Measurements from ENCODE around the gene UNK.
"Not testable (repeated sequence)": the region's sequence is repeated elsewhere in the genome, so short reads cannot be mapped to it uniquely, and the experiment has no call there.

The UNK gene

DNA sequence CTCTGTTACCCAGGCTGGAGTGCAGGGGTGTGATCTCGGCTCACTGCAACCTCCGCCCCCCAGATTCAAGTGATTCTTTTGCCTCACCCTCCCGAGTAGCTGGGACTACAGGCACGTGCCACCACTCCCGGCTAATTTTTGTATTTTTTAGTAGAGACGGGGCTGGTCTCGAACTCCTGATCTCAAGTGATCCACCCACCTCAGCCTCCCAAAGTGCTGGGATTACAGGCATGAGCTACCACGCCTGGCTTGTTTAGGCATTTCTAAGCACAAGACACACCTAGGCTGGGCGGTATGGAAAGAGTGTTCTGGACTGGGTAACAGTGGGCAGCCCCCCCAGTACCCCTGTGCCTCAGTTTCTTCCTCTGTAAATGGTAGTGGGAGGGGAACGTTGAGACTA is 85.6 kb downstream of the UNK start:
- DNase-seq (ENCODE audit: low read depth in 1 of 2, low spot score in 1 of 2) = not testable (repeated sequence)

DNA sequence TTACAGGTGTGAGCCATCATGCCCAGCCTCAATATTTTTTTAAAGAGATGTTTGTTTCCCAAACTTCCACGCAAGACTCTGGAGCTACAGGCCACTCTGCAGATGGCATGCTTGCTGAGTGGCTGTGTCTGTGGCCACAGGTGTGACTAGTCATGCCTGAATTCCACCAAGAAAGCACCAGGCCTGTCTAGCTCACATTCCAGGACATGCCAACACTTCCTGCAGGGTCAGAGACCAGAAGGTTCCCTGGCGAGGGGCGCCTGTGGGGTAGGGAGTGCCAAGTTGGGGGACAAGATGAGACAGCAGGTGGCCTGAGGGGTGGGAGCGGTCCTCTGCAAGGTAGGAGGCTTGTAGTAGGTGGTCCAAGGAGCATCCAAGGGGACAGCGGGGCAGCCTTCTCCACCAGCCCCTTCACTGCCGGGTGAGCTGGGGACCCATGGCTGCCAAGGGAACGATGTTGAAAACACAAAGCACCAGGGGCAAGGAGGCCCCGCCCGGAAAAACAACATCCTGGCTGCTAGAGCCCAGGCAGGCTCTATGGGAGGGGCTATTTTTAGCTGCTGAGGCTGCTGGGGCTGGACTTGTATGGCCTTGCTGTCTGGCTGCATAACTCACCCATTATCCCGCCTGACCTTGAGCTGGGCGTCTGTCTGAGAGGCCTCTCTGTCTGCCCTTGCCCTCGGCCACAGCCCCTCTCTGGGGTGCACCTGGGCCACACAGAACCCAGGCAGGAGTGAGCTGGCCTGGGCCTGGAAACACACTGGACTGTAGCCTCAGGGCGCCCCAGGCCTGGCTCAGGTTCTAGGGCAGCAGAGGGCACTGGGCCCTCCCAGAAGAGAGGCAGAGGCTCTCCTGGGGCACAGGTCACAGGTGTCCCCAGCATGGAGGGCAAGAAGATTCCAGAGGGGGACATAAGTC is 88.1 kb downstream of the UNK start:
- DNase-seq (ENCODE audit: low read depth in 1 of 2, low spot score in 1 of 2) = no peak

DNA sequence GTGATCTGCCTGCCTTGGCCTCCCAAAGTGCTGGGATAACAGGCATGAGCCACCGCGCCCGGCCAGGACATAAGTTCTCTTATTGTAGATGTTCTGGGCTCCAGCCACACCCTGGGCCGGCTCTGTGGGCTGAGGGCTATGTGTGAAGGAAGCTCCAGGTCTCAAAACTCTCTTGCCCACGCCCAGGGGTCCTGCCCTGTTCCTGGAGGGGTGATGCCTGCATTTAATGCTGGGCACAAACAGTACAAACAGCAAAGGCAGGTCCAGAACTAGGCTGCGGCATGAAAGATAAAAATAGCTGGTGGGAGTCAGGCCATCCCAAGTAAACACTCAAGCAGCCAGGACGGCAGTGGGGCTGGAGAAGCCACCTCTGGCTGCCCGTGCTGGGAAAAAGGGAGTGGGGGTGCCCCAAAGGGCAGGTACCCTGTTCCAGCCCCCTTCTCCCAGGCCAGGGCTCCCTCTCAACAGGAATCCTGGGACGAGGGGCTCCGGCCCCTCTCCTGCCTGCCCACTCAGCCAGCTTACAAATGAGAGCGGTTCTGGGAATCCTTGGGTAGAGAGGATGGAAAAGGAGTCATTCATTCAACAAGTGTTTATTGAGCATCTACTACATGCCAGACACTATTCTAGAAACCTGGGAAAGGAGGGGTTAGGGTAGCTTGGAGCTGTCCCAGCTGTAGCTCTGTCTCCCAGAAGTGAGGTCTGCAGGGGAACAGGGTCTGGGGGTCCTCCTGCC is 89.1 kb downstream of the UNK start:
- no peak for DNase-seq (ENCODE audit: low read depth in 1 of 2, low spot score in 1 of 2)

DNA sequence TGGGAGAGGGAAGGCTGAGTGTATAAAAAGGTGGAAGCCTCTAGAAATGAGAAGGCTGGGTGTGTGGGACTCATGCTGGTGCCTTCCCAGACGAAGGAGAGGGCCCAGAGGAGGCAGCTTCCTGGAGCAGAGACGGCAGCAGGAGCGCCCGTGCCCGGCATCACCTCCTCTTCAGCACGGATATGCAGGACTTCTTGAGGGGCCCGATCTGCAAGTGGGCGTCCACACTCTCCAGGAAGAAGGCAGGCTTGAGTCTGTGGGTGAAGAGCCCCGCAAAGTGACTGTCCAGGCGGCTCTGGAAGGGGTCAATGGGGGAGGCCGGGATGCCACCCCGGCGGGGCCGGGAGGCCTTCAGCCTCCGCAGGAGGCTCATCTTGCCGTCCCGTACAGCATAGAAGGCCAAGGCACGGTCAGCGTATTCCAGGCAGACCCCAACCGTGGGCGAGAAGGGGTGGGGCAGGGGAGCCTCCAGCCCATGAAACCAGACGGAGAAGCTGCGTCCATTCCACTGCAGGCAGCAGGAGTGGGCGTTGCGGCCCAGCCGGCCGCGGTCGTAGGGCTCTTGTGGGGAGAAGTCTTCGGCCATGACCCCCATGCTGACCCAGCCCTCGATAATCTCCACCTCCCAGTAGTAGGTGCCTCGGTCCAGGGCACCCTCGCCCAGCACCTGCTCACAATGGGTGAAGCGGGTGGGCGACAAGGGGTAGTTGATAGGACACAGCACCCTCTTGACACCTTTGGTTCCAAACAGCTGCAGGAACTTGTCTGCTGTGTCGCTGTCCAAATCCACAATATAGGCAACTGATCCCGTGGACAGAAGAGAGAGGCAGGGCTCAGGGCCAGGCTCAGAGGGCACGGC is 89.9 kb downstream of the UNK start:
- no peak for DNase-seq (ENCODE audit: low read depth in 1 of 2, low spot score in 1 of 2)
